SK-N-SH treated with all-trans-retinoic acid at 6 μM for 48 hours (cell line): ENCODE data around the gene BLVRB.

Source experiments
- ARNTL ChIP-seq: fragments of 450-650 bp; formaldehyde crosslinking; IDR thresholded peaks from 2 replicates; pipeline ENCODE4 v1.5.0; 2020; ENCODE audit warnings: low read depth, mild to moderate bottlenecking, moderate library complexity, borderline replicate concordance
- CREB5 ChIP-seq: fragments of 250-450 bp; sonication (Bioruptor Pico); IDR thresholded peaks from 2 replicates; pipeline ENCODE4 v1.5.1; 2020; ENCODE audit warnings: low read depth, mild to moderate bottlenecking, moderate library complexity
- CSDC2 ChIP-seq: fragments of 250-450 bp; sonication (Bioruptor Pico); IDR thresholded peaks from 2 replicates; pipeline ENCODE4 v1.5.0; 2020; ENCODE audit warnings: mild to moderate bottlenecking, moderate library complexity
- ESRRG ChIP-seq: fragments of 250-450 bp; sonication (Bioruptor Pico); IDR thresholded peaks from 2 replicates; pipeline ENCODE4 v1.6.1; 2021; ENCODE audit warnings: mild to moderate bottlenecking
- OSR1 ChIP-seq: fragments of 250-450 bp; sonication (Bioruptor Pico); IDR thresholded peaks from 2 replicates; pipeline ENCODE4 v1.8.0; 2022; ENCODE audit warnings: moderate library complexity, mild to moderate bottlenecking, inconsistent platforms
- RARB ChIP-seq: fragments of 250-450 bp; sonication (Bioruptor Pico); IDR thresholded peaks from 2 replicates; pipeline ENCODE4 v1.8.0; 2021; ENCODE audit warnings: mild to moderate bottlenecking, moderate library complexity
- ZFP3 ChIP-seq: fragments of 250-450 bp; sonication (Bioruptor Pico); IDR thresholded peaks from 2 replicates; pipeline ENCODE4 v1.5.0; 2020; ENCODE audit warnings: mild to moderate bottlenecking, moderate library complexity
- TF ChIP-seq, protein P1 (sequence below): fragments of 250-450 bp; sonication (Bioruptor Pico); IDR thresholded peaks from 2 replicates; pipeline ENCODE4 v1.5.0; 2020; ENCODE audit warnings: mild to moderate bottlenecking, moderate library complexity

DNA sequence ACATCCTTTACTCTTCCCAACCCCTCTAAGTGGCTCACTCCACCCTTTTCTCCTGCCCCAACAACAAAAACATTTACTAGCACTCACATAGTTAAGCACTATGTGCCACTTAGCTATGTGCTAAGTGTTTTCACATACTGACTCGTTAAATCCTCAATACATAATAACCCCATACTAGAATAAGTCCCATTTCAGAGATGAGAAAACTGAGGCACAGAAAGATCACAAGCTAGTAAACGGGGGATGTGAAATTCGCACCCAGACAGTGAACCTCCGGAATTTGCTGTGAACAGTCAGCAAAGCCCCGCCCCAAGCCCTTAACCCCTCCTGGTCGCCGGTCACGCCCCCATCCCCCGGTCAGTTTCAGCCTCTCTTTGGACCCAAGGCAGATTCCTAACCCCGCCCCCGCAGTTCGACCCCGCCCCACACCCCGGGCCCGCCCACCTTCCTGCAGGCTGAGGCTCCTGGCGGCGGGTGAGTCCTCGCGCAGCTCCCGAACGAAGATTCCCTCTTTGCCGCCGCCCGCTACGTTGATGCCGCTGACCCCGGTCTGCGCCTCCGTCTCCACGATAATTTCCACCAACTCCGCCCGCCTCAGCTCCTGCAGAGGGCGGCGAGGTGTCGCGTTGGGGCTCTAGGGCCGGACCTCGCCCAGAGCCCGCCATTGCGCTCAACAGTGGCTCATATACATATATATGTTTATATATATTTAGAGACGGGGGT lies 62.1 kb downstream of the BLVRB start:
- no peak for TF ChIP-seq ARNTL (CRISPR knock-in tag)
- TF ChIP-seq, protein P1, sequence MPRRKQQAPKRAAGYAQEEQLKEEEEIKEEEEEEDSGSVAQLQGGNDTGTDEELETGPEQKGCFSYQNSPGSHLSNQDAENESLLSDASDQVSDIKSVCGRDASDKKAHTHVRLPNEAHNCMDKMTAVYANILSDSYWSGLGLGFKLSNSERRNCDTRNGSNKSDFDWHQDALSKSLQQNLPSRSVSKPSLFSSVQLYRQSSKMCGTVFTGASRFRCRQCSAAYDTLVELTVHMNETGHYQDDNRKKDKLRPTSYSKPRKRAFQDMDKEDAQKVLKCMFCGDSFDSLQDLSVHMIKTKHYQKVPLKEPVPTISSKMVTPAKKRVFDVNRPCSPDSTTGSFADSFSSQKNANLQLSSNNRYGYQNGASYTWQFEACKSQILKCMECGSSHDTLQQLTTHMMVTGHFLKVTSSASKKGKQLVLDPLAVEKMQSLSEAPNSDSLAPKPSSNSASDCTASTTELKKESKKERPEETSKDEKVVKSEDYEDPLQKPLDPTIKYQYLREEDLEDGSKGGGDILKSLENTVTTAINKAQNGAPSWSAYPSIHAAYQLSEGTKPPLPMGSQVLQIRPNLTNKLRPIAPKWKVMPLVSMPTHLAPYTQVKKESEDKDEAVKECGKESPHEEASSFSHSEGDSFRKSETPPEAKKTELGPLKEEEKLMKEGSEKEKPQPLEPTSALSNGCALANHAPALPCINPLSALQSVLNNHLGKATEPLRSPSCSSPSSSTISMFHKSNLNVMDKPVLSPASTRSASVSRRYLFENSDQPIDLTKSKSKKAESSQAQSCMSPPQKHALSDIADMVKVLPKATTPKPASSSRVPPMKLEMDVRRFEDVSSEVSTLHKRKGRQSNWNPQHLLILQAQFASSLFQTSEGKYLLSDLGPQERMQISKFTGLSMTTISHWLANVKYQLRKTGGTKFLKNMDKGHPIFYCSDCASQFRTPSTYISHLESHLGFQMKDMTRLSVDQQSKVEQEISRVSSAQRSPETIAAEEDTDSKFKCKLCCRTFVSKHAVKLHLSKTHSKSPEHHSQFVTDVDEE = no peak
- TF ChIP-seq RARB (CRISPR knock-in tag) = no peak
- no peak for TF ChIP-seq CREB5
- TF ChIP-seq ESRRG = no peak
- TF ChIP-seq ZFP3 (CRISPR knock-in tag) = no peak
- no peak for TF ChIP-seq OSR1
- no peak for TF ChIP-seq CSDC2 (CRISPR knock-in tag)
